ENCODE measurements around the gene DSTN. TPM values are rescaled to one million over a fixed set of nuclear protein-coding genes. Genes with fewer than 3 reads are reported as not detected.
A peak's percentile ranks its signal among the peaks of the same experiment; 100 is the strongest.

DSTN gene
- total RNA-seq, 1 experiment from 2014 or later, result 202 TPM

- peaks cover 80% of the 10 kb centered on the region for H3K79me2 ChIP-seq (ENCODE audit: insufficient read depth, low read length)
Measured at GRCh38 chr20:17654649-17655285, 84.9 kb downstream of the DSTN start.

More at GRCh38 chr20:17654649-17655285, 84.9 kb downstream of the DSTN start:
- ChIA-PET CTCF (interaction anchor here (0.8 to 1.8 kb wide), 7 partner anchors 10 to 284 kb away, joined by 3 to 9 read pairs (median 4); partner anchors contain the start of gene RRBP1), RAD21 (ENCODE audit: low non-redundant PET in 1 of 2, low total read pairs in 2 of 2, uncharacterized antibody in 2 of 2, unreplicated experiment in 2 of 2) (interaction anchor here in 1 of 2 experiments (0.7 kb wide), 1 partner anchor 235 kb away, joined by 3 read pairs; no protein-coding TSS in a partner anchor), POLR2A (no interaction called here)
- Histone ChIP-seq H3K27me3 (ENCODE audit: insufficient read depth, low read length) (no peaks in the 10 kb centered on the region), H3K9me3 (ENCODE audit: control insufficient read depth in 1 of 2, insufficient read depth in 1 of 2, low read depth in 1 of 2, low read length in 2 of 2) (peaks cover 8 to 10% of the 10 kb centered on the region in 2 experiments; a peak in 1 of 4 replicates), H3K4me1 (ENCODE audit: control insufficient read depth in 1 of 2, insufficient read depth in 2 of 2, low read length in 2 of 2) (peaks cover 0 to 18% of the 10 kb centered on the region in 2 experiments; a peak in 2 of 4 replicates), H3K9me2 (ENCODE audit: insufficient read depth) (no peaks in the 10 kb centered on the region), H3K27ac (ENCODE audit: low read depth, low read length) (no peak overlapping the region), H3K9ac (ENCODE audit: low read length) (no peak overlapping the region), H4K20me1 (ENCODE audit: insufficient read depth) (no peaks in the 10 kb centered on the region; the same call in 1 of the 2 replicates), H3K36me3 (ENCODE audit: control insufficient read depth in 1 of 2, insufficient read depth in 2 of 2, low read length in 2 of 2) (peaks cover 16 to 27% of the 10 kb centered on the region in 2 experiments), H3K4me2 (ENCODE audit: low read length) (no peak overlapping the region), H2AFZ (ENCODE audit: low read depth, low read length, poor library complexity, severe bottlenecking) (no peak overlapping the region), H3K4me3 (replicated peaks in 1 of 2; ENCODE audit: low read depth in 1 of 2, low read length in 2 of 2) (no peak overlapping the region)
- no peak for DNase-seq (ENCODE audit: low read depth, low spot score)
- ATAC-seq, result peak; percentile 45; the same call in 1 of the 2 replicates
- TF ChIP-seq, protein P1, sequence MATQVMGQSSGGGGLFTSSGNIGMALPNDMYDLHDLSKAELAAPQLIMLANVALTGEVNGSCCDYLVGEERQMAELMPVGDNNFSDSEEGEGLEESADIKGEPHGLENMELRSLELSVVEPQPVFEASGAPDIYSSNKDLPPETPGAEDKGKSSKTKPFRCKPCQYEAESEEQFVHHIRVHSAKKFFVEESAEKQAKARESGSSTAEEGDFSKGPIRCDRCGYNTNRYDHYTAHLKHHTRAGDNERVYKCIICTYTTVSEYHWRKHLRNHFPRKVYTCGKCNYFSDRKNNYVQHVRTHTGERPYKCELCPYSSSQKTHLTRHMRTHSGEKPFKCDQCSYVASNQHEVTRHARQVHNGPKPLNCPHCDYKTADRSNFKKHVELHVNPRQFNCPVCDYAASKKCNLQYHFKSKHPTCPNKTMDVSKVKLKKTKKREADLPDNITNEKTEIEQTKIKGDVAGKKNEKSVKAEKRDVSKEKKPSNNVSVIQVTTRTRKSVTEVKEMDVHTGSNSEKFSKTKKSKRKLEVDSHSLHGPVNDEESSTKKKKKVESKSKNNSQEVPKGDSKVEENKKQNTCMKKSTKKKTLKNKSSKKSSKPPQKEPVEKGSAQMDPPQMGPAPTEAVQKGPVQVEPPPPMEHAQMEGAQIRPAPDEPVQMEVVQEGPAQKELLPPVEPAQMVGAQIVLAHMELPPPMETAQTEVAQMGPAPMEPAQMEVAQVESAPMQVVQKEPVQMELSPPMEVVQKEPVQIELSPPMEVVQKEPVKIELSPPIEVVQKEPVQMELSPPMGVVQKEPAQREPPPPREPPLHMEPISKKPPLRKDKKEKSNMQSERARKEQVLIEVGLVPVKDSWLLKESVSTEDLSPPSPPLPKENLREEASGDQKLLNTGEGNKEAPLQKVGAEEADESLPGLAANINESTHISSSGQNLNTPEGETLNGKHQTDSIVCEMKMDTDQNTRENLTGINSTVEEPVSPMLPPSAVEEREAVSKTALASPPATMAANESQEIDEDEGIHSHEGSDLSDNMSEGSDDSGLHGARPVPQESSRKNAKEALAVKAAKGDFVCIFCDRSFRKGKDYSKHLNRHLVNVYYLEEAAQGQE (IDR thresholded peaks at IDR 0.05; ENCODE audit: low read depth), result no peak
- TF ChIP-seq, protein P2, sequence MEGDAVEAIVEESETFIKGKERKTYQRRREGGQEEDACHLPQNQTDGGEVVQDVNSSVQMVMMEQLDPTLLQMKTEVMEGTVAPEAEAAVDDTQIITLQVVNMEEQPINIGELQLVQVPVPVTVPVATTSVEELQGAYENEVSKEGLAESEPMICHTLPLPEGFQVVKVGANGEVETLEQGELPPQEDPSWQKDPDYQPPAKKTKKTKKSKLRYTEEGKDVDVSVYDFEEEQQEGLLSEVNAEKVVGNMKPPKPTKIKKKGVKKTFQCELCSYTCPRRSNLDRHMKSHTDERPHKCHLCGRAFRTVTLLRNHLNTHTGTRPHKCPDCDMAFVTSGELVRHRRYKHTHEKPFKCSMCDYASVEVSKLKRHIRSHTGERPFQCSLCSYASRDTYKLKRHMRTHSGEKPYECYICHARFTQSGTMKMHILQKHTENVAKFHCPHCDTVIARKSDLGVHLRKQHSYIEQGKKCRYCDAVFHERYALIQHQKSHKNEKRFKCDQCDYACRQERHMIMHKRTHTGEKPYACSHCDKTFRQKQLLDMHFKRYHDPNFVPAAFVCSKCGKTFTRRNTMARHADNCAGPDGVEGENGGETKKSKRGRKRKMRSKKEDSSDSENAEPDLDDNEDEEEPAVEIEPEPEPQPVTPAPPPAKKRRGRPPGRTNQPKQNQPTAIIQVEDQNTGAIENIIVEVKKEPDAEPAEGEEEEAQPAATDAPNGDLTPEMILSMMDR (IDR thresholded peaks at IDR 0.05 in 2 of 3, conservative IDR thresholded peaks at IDR 0.05 in 1 of 3; ENCODE audit: borderline replicate concordance in 1 of 3, insufficient read depth in 1 of 3, low read depth in 2 of 3, low read length in 2 of 3), result peak; percentile 29 to 81 (median 73); a peak in 5 of 6 replicates
- no peak for TF ChIP-seq EGR1 (IDR thresholded peaks at IDR 0.05; ENCODE audit: low read depth)
- TF ChIP-seq POLR2AphosphoS5 (IDR thresholded peaks at IDR 0.05; ENCODE audit: low read depth, low read length), result no peak
- TF ChIP-seq SIN3A (IDR thresholded peaks at IDR 0.05; ENCODE audit: low read depth), result no peak
- no peak for TF ChIP-seq YY1 (IDR thresholded peaks at IDR 0.05; ENCODE audit: extremely low read depth, insufficient replicate concordance, low read depth, low read length)
- peak; percentile 43 for TF ChIP-seq RAD21 (IDR thresholded peaks at IDR 0.05; ENCODE audit: low read depth)
- intact Hi-C loops (cut with micrococcal nuclease), result loop anchor here (1.0 to 5.0 kb wide), 3 partner anchors 244 to 343 kb away; no protein-coding TSS in a partner anchor
- no TSS peak for BruUV-seq (replicated peaks)
